Measurements from ENCODE around the gene PAX3.

The PAX3 gene

GRCh38 chr2:222295368-222296062 is 3.3 kb downstream of the PAX3 start:
- no peak for DNase-seq

- no peak for DNase-seq
Measured at GRCh38 chr2:222294996-222295367, 3.8 kb downstream of the PAX3 start.

- no peak for DNase-seq
Measured at GRCh38 chr2:222293660-222294630, 4.9 kb downstream of the PAX3 start.

GRCh38 chr2:222292149-222293134 is 6.4 kb downstream of the PAX3 start:
- no peak for DNase-seq

- no peak for DNase-seq
Measured at GRCh38 chr2:222291485-222291841, 7.3 kb downstream of the PAX3 start.

- DNase-seq: no peak
Measured at GRCh38 chr2:222290736-222291484, 7.9 kb downstream of the PAX3 start.

- no peak for DNase-seq
Measured at GRCh38 chr2:222290401-222290735, 8.4 kb downstream of the PAX3 start.

- DNase-seq: no peak
Measured at GRCh38 chr2:222289278-222290160, 9.3 kb downstream of the PAX3 start.

- no peak for DNase-seq
Measured at GRCh38 chr2:222288590-222289277, 10.1 kb downstream of the PAX3 start.

GRCh38 chr2:222287862-222288479 is 10.8 kb downstream of the PAX3 start:
- DNase-seq: no peak

GRCh38 chr2:222284466-222284865 is 14.3 kb downstream of the PAX3 start:
- DNase-seq: no peak

GRCh38 chr2:222283634-222284033 is 15.2 kb downstream of the PAX3 start:
- DNase-seq: no peak

- no peak for DNase-seq
Measured at GRCh38 chr2:222281506-222281905, 17.3 kb downstream of the PAX3 start.

GRCh38 chr2:222280795-222281194 is 18.0 kb downstream of the PAX3 start:
- DNase-seq: no peak

- DNase-seq: no peak
Measured at GRCh38 chr2:222272446-222273015, 26.3 kb downstream of the PAX3 start.

GRCh38 chr2:222271854-222272253 is 26.9 kb downstream of the PAX3 start:
- DNase-seq: no peak

- DNase-seq: no peak
Measured at GRCh38 chr2:222270396-222270795, 28.4 kb downstream of the PAX3 start.

GRCh38 chr2:222269132-222269531 is 29.7 kb downstream of the PAX3 start:
- no peak for DNase-seq

- no peak for DNase-seq
Measured at GRCh38 chr2:222268311-222268990, 30.3 kb downstream of the PAX3 start.
